Upper lobe of left lung (tissue), 4 donors: ENCODE measurements around the gene CNTNAP1.

Experiments
- CTCF ChIP-seq, 6 experiments: fragments of 450-650 bp in 4 of 6; fragments of 200-600 bp in 2 of 6; sonication (generic) in 2 of 6; IDR thresholded peaks; one replicate each; pipeline ENCODE4 v1.5.1; 2016 to 2019; ENCODE audit warnings: antibody characterized with exemption in 6 of 6
- POLR2A ChIP-seq, 4 donors: fragments of 450-650 bp; IDR thresholded peaks; one replicate each; pipeline ENCODE4 v1.5.1; 2016 to 2017; ENCODE audit warnings: antibody characterized with exemption in 4 of 4, mild to moderate bottlenecking in 2 of 4

- TF ChIP-seq CTCF (IDR thresholded peaks at IDR 0.05) (peak; percentile 43 to 82 (median 64)), POLR2A (IDR thresholded peaks at IDR 0.05) (no peak)
Measured at GRCh38 chr17:42720996-42721583, 38.8 kb downstream of the CNTNAP1 start.
